WTC11 (cell line): Measurements from ENCODE around the gene PLEKHM3. TPM values are rescaled to one million over a fixed set of nuclear protein-coding genes. Genes with fewer than 3 reads are reported as not detected.

ENCODE experiments used
- ATAC-seq: fragments of 200-7000 bp; cut with Tn5 transposase; 2 replicates; pipeline ENCODE4 v1.10.0; 2021; ENCODE audit warnings: mild to moderate bottlenecking, moderate library complexity
- CTCF ChIA-PET: fragments of 300-600 bp; sonication (Branson Sonifier 250); formaldehyde crosslinking; loops from one replicate; lab custom pipeline; 2021; ENCODE audit warnings: antibody characterized with exemption; lab: Charles Lee
- POLR2A ChIA-PET: fragments of 350-600 bp; sonication (Branson Sonifier 250); formaldehyde crosslinking; loops from one replicate; lab custom pipeline; 2021; ENCODE audit warnings: antibody characterized with exemption; lab: Charles Lee
- DNase-seq: peaks from one replicate; pipeline ENCODE4 v3.0.0; 2021; ENCODE audit warnings: low spot score
- H3K27ac Mint-ChIP-seq: 2 replicates; pipeline ENCODE4 v1.8.0; 2021; ENCODE audit warnings: mixed read lengths
- H3K27me3 Mint-ChIP-seq: 2 replicates; pipeline ENCODE4 v1.8.0; 2021; ENCODE audit warnings: low read depth, mild to moderate bottlenecking, moderate library complexity, mixed read lengths
- H3K36me3 Mint-ChIP-seq: 2 replicates; pipeline ENCODE4 v1.8.0; 2021; ENCODE audit warnings: mixed read lengths
- H3K4me1 Mint-ChIP-seq: 2 replicates; pipeline ENCODE4 v1.8.0; 2022; ENCODE audit warnings: mixed read lengths
- H3K4me3 Mint-ChIP-seq: 2 replicates; pipeline ENCODE4 v1.8.0; 2021; ENCODE audit warnings: mild to moderate bottlenecking, moderate library complexity, mixed read lengths
- H3K9me3 Mint-ChIP-seq: 2 replicates; pipeline ENCODE4 v1.8.0; 2021; ENCODE audit warnings: mixed read lengths
- ATF1 ChIP-seq: sonication (generic); formaldehyde crosslinking; IDR thresholded peaks from 2 replicates; pipeline ENCODE4 v1.8.1; 2023; ENCODE audit warnings: mild to moderate bottlenecking, moderate library complexity, missing genetic modification reagents
- GABPB1 ChIP-seq: sonication (generic); formaldehyde crosslinking; IDR thresholded peaks from 2 replicates; pipeline ENCODE4 v1.8.1; 2023; ENCODE audit warnings: mild to moderate bottlenecking, missing genetic modification reagents
- GRHL2 ChIP-seq: fragments of 250-450 bp; sonication (Bioruptor Pico); IDR thresholded peaks from 2 replicates; pipeline ENCODE4 v1.8.0; 2022; ENCODE audit warnings: mild to moderate bottlenecking, moderate library complexity; ENCODE audit not compliant: insufficient replicate concordance, severe bottlenecking
- GTF2I ChIP-seq: fragments of 250-450 bp; sonication (Bioruptor Pico); conservative IDR thresholded peaks from 2 replicates; pipeline ENCODE4 v1.4.0; 2021; ENCODE audit warnings: mild to moderate bottlenecking
- JUN ChIP-seq: sonication (generic); formaldehyde crosslinking; IDR thresholded peaks from 2 replicates; pipeline ENCODE4 v1.8.0; 2023; ENCODE audit warnings: mild to moderate bottlenecking, missing genetic modification reagents
- NFATC4 ChIP-seq: fragments of 250-450 bp; sonication (Bioruptor Pico); IDR thresholded peaks from 2 replicates; pipeline ENCODE4 v1.9.0; 2021; ENCODE audit warnings: mild to moderate bottlenecking
- NR1H2 ChIP-seq: sonication (generic); formaldehyde crosslinking; IDR thresholded peaks from 2 replicates; pipeline ENCODE4 v1.9.0; 2021; ENCODE audit warnings: mild to moderate bottlenecking, moderate library complexity, missing genetic modification reagents
- NR2C2 ChIP-seq: sonication (generic); formaldehyde crosslinking; IDR thresholded peaks from 2 replicates; pipeline ENCODE4 v1.8.0; 2022; ENCODE audit warnings: mild to moderate bottlenecking, missing genetic modification reagents
- OVOL2 ChIP-seq: fragments of 250-450 bp; sonication (Bioruptor Pico); IDR thresholded peaks from 2 replicates; pipeline ENCODE4 v1.9.0; 2021; ENCODE audit warnings: mild to moderate bottlenecking, borderline replicate concordance
- PRRX2 ChIP-seq: fragments of 250-450 bp; sonication (Bioruptor Pico); IDR thresholded peaks from 2 replicates; pipeline ENCODE4 v1.8.0; 2021; ENCODE audit warnings: mild to moderate bottlenecking
- SMAD3 ChIP-seq: sonication (generic); formaldehyde crosslinking; IDR thresholded peaks from 2 replicates; pipeline ENCODE4 v1.8.0; 2022; ENCODE audit warnings: missing genetic modification reagents, mild to moderate bottlenecking, borderline replicate concordance
- SMAD4 ChIP-seq: sonication (generic); formaldehyde crosslinking; IDR thresholded peaks from 2 replicates; pipeline ENCODE4 v1.8.0; 2022; ENCODE audit warnings: mild to moderate bottlenecking, missing genetic modification reagents
- TEAD4 ChIP-seq: sonication (generic); formaldehyde crosslinking; IDR thresholded peaks from 2 replicates; pipeline ENCODE4 v1.8.0; 2022; ENCODE audit warnings: mild to moderate bottlenecking, missing genetic modification reagents
- TP53 ChIP-seq: sonication (generic); formaldehyde crosslinking; IDR thresholded peaks from 2 replicates; pipeline ENCODE4 v1.8.1; 2023; ENCODE audit warnings: mild to moderate bottlenecking, missing genetic modification reagents
- ZNF396 ChIP-seq: fragments of 250-450 bp; sonication (Bioruptor Pico); IDR thresholded peaks from 2 replicates; pipeline ENCODE4 v1.8.0; 2021; ENCODE audit warnings: mild to moderate bottlenecking, moderate library complexity, borderline replicate concordance
- total RNA-seq: library from RNA; stranded (reverse); gene quantifications from 3 replicates; pipeline ENCODE4 v1.2.3, GENCODE V29; 2021
- TF ChIP-seq, protein P1 (sequence below): sonication (generic); formaldehyde crosslinking; IDR thresholded peaks from 2 replicates; pipeline ENCODE4 v1.8.1; 2022; ENCODE audit warnings: mild to moderate bottlenecking, missing genetic modification reagents, moderate library complexity, borderline replicate concordance
- TF ChIP-seq, protein P2 (sequence below): sonication (generic); formaldehyde crosslinking; IDR thresholded peaks from 2 replicates; pipeline ENCODE4 v1.8.0; 2023; ENCODE audit warnings: missing genetic modification reagents, mild to moderate bottlenecking, borderline replicate concordance

PLEKHM3 gene
- total RNA-seq, 1 experiment from 2014 or later: 5.8 TPM

DNA sequence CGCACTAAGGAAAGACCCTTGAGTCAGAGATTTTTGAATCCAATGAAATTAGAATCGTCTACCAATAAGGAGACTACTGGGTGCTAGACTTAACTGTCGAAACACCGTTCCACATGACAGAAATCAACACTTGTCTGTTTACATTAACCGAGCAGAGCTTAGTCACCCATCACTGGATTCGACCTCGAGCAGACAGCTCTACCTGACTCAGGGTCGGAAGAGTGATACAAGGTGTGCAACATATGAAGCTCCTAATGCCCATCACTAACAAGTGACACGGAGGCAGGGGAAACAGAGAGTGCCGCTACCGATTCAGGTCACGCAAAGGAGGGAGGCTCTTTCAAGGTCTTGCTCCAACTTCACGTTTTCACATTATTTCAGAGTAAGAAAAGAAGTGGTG, 201.5 kb downstream of the PLEKHM3 start:
- ChIA-PET CTCF (no interaction called here), POLR2A (no interaction called here)
- TF ChIP-seq, protein P1, sequence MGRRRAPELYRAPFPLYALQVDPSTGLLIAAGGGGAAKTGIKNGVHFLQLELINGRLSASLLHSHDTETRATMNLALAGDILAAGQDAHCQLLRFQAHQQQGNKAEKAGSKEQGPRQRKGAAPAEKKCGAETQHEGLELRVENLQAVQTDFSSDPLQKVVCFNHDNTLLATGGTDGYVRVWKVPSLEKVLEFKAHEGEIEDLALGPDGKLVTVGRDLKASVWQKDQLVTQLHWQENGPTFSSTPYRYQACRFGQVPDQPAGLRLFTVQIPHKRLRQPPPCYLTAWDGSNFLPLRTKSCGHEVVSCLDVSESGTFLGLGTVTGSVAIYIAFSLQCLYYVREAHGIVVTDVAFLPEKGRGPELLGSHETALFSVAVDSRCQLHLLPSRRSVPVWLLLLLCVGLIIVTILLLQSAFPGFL (CRISPR knock-in tag): no peak
- TF ChIP-seq PRRX2 (CRISPR knock-in tag) (no peak), GRHL2 (no peak), ATF1 (CRISPR knock-in tag) (no peak), JUN (no peak), NR2C2 (CRISPR knock-in tag) (no peak), SMAD3 (CRISPR knock-in tag) (no peak), OVOL2 (no peak), GTF2I (CRISPR knock-in tag) (no peak), NFATC4 (no peak), NR1H2 (CRISPR knock-in tag) (no peak), SMAD4 (CRISPR knock-in tag) (no peak), TEAD4 (CRISPR knock-in tag) (no peak), ZNF396 (no peak), TP53 (CRISPR knock-in tag) (no peak)
- TF ChIP-seq, protein P2, sequence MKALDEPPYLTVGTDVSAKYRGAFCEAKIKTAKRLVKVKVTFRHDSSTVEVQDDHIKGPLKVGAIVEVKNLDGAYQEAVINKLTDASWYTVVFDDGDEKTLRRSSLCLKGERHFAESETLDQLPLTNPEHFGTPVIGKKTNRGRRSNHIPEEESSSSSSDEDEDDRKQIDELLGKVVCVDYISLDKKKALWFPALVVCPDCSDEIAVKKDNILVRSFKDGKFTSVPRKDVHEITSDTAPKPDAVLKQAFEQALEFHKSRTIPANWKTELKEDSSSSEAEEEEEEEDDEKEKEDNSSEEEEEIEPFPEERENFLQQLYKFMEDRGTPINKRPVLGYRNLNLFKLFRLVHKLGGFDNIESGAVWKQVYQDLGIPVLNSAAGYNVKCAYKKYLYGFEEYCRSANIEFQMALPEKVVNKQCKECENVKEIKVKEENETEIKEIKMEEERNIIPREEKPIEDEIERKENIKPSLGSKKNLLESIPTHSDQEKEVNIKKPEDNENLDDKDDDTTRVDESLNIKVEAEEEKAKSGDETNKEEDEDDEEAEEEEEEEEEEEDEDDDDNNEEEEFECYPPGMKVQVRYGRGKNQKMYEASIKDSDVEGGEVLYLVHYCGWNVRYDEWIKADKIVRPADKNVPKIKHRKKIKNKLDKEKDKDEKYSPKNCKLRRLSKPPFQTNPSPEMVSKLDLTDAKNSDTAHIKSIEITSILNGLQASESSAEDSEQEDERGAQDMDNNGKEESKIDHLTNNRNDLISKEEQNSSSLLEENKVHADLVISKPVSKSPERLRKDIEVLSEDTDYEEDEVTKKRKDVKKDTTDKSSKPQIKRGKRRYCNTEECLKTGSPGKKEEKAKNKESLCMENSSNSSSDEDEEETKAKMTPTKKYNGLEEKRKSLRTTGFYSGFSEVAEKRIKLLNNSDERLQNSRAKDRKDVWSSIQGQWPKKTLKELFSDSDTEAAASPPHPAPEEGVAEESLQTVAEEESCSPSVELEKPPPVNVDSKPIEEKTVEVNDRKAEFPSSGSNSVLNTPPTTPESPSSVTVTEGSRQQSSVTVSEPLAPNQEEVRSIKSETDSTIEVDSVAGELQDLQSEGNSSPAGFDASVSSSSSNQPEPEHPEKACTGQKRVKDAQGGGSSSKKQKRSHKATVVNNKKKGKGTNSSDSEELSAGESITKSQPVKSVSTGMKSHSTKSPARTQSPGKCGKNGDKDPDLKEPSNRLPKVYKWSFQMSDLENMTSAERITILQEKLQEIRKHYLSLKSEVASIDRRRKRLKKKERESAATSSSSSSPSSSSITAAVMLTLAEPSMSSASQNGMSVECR: no peak
- Mint-ChIP-seq H3K27me3 (no peaks in the 10 kb centered on the region), H3K4me3 (no peak overlapping the region), H3K9me3 (no peaks in the 10 kb centered on the region), H3K27ac (no peak overlapping the region), H3K36me3 (no peaks in the 10 kb centered on the region), H3K4me1 (peaks cover 38% of the 10 kb centered on the region)
- ATAC-seq (no peak), DNase-seq (no peak)

DNA sequence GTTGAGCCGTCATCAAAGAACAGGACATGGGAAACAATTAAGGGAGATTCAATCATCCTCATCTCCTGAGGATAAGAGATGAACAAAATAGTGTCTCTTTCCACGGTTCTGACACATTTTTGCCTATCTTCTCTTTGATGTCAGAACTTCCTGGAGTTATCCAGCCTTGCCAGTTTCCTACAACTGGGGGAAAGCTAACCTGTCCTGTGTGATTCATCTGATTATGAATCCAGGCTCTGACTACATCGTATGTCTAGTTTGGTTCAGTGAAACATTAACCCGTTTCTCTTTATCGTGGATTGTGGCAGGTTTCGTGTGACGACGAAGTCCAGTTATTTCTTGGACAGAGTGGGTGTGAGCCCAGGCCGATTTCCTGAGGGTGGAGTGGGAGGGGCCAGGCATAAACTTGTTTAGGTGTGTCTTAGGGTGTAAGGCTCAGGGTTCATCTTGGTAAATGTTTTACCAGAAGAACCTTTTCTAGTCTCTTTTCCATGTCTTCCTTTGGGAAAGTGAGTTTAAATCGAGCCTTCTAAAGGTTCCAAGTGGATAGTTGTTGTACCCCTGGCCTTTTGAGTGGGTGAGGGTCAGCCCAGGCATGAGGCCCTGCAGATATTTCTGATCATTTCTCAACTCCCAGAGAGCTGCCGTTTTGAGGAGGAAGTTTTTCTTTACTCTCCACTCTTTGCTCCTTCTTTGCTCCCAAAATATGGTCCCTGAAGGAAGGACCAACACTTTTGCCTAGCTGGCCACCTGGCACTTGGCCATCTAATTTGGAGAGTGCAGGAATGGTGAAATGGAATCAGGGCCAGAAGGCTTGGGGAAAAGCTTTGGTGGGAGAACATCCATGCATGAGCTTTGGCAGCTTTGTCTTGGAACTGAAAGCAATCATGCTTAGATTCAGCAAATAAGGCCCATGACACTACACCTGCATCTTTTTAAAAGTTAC, 205.2 kb downstream of the PLEKHM3 start:
- TF ChIP-seq ATF1 (CRISPR knock-in tag) (no peak), GABPB1 (peak; percentile 74)
- peaks cover 25% of the 10 kb centered on the region for H3K4me1 Mint-ChIP-seq
- no peaks in the 10 kb centered on the region for H3K36me3 Mint-ChIP-seq
- ChIA-PET POLR2A (no interaction called here), CTCF (interaction anchor here (0.7 to 1.1 kb wide), 3 partner anchors 147 to 220 kb away, joined by 3 read pairs; partner anchors contain the start of gene METTL21A)
- H3K27ac Mint-ChIP-seq: no peak overlapping the region
- H3K27me3 Mint-ChIP-seq: no peaks in the 10 kb centered on the region
- H3K9me3 Mint-ChIP-seq: no peaks in the 10 kb centered on the region
- DNase-seq: no peak
- H3K4me3 Mint-ChIP-seq: no peak overlapping the region
- no peak for ATAC-seq
